ENCODE measurements around the gene ZNF407.
"Not testable (repeated sequence)": the region's sequence is repeated elsewhere in the genome, so short reads cannot be mapped to it uniquely, and the experiment has no call there.

Gene ZNF407

GRCh38 chr18:74597662-74598349 is at the start of gene ZNF407:
TSS of gene ZNF407 (plus strand) at chr18:74597870. CDS start at chr18:74631020, 33,150 bp downstream.
- peak; percentile 78 for DNase-seq (ENCODE audit: low read depth)

- no peak for DNase-seq (ENCODE audit: low read depth)
These were observed 48.0 kb upstream of the ZNF407 start for GRCh38 chr18:74549591-74550104.

DNA sequence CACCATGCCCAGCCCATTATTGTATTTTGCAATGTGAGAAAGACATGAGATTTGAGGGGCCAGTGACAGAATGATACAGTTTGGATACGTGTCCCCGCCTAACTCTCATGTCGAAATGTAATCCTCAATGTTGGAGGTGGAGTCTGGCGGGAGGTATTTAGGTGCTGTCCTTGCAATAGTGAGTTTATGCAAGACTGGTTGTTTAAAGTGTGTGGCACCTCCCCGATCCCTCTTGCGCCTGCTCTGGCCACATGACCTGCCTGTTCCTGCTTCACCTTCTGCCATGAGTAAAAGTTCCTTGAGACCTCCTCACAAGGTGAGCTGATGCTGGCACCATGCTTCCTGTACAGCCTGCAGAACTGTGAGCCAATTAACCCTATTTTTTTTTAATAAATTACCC is 46.8 kb upstream of the ZNF407 start:
- no peak for DNase-seq (ENCODE audit: low read depth)

DNA sequence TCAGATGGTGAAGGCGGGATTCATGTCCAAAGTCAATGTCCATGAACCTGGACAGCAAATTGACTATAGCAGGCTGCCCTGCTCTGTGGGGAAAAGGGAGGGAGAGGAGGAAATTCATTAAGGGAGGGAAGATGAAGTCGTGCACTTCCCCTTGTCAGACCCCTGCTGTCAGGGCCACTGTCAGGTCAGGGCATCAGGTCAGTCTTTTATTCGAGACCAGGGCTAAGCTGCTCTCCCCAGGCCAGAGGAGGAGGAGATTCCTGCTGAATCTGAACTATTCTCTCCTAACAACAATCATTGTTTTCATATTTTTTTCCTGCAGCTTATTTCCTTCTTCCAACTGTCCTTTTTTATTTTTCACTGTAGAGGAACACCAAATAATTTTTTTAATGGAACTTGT is 46.2 kb upstream of the ZNF407 start:
- DNase-seq (ENCODE audit: low read depth), result no peak

GRCh38 chr18:74551936-74552555 is 45.6 kb upstream of the ZNF407 start:
- peak; percentile 53 for DNase-seq (ENCODE audit: low read depth)

- no peak for DNase-seq (ENCODE audit: low read depth)
These were observed 41.5 kb upstream of the ZNF407 start for GRCh38 chr18:74556126-74556525.

GRCh38 chr18:74558096-74558495 is 39.6 kb upstream of the ZNF407 start:
- DNase-seq (ENCODE audit: low read depth), result no peak

GRCh38 chr18:74562131-74562730 is 35.4 kb upstream of the ZNF407 start:
- DNase-seq (ENCODE audit: low read depth), result no peak

DNA sequence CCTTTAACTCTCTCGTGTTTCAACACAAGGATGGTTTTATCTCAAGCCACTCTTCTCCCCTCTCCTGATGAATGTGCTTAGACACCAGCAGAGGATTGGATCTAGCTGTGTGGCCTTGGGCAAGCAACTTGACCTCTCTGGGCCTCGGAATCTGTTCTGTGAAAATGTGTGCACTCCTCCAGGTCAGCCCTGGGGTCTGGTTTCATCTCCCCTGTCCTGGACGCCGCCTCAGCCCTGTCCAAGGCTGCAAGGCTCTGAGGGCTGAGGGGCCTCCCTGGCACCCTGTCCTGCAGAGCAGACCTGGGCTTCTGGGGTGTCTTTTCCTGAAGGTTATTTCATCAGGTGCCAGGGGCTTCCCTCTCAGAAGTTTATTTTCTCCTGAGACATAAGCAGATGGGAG is 34.9 kb upstream of the ZNF407 start:
- DNase-seq (ENCODE audit: low read depth), result no peak

- DNase-seq (ENCODE audit: low read depth), result no peak
These were observed 33.7 kb upstream of the ZNF407 start for GRCh38 chr18:74563999-74564398.

DNA sequence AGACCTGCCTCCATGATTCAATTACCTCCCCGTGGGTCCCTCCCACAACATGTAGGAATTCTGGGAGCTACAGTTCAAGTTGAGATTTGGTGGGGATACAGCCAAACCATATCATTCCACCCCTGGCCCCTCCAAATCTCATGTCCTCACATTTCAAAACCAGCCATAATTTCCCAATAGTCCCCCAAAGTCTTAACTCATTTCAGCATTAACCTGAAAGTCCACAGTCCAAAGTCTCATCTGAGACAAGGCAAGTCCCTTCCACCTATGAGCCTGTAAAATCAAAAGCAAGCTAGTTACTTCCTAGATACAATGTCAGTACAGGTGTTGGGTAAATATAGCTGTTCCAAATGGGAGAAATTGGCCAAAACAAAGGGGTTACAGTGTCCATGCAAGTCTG is 32.5 kb upstream of the ZNF407 start:
- not testable (repeated sequence) for DNase-seq (ENCODE audit: low read depth)

DNA sequence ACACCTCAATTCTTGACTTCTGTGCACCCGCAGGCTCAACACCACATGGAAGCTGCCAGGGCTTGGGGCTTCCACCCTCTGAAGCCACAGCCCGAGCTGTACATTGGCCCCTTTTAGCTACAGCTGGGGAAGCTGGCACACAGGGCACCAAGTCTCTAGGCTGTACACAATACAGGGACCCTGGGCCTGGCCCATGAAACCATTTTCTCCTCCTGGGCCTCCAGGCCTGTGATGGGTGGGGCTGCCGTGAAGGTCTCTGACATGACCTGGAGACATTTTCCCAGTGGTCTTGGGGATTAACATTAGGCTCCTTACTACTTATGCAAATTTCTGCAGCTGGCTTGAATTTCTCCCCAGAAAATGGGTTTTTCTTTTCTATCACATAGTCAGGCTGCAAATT is 31.7 kb upstream of the ZNF407 start:
- not testable (repeated sequence) for DNase-seq (ENCODE audit: low read depth)

GRCh38 chr18:74567822-74568221 is 29.8 kb upstream of the ZNF407 start:
- DNase-seq (ENCODE audit: low read depth), result no peak

- no peak for DNase-seq (ENCODE audit: low read depth)
These were observed 28.3 kb upstream of the ZNF407 start for GRCh38 chr18:74569401-74569800.

- DNase-seq (ENCODE audit: low read depth), result no peak
These were observed 27.4 kb upstream of the ZNF407 start for GRCh38 chr18:74570266-74570665.

DNA sequence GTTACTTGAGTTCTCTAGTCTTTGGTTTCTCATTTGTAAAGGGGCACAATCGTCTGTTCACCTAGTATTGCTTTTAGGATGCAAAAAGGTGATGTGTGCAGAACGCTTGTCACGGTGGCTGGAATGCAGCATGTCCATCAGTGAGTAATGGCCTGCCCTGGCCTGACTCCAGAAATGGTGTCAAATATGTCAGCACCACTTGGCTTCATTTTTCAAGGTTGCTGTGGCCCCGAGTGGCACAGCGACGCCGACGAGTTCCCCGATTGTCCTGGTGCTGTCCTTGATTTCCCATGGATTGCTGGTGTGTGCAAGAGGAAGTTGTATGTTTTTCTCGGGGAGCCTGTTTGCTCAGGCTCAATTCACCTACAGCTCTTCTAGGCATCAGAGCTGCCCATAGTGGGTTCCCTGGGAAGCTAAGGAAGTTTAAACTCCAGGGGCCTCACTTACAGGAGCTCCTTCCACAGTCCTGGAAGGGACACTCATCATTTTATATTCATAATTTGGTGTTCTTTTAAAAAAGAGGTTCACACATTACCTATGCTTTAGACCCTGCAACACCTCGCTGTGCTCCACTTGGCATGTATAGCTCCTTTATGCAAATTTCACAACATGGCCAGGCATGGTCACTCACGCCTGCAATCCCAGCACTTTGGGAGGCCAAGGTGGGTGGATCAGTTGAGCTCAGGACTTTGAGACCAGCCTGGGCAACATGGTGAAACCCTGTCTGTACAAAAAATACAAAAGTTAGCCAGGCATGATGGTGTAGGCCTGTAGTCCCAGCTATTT is 25.6 kb upstream of the ZNF407 start:
- no peak for DNase-seq (ENCODE audit: low read depth)

DNA sequence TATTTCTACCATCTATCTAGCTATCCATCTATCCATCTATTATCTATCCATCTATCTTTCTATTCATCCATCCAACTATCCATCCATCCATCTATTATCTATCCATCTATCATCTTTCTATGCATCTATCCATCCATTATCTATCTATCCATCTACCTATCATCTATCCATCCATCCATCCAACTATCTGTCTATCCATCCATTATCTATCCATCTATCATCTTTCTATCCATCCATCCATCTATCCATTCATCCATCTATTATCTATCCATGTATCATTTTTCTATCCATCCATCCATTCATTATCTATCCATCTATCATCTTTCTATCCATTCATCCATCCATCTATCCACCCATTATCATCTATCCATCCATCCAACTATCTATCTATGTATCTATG is 24.6 kb upstream of the ZNF407 start:
- no peak for DNase-seq (ENCODE audit: low read depth)

DNA sequence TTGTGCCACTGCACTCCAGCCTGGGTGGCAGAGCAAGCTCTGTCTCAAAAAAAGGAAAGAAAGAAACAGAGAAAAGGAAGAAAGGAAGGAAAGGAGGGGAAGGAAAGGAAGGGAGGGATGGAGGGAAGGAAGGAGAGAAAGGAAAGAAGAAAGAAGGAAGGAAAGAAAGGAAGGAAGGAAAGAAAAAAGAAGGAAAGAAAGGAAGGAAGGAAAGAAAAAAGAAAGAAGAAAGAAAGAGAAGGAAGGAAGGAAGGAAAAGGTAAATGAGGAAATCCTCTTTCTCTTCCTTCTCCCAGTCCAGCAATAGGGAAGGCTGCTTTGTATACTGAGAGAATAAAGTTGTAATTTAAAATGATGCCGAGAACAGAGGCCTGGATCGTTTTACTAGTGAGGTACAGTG is 22.8 kb upstream of the ZNF407 start:
- no peak for DNase-seq (ENCODE audit: low read depth)

- no peak for DNase-seq (ENCODE audit: low read depth)
These were observed 20.7 kb upstream of the ZNF407 start for GRCh38 chr18:74577019-74577418.

DNA sequence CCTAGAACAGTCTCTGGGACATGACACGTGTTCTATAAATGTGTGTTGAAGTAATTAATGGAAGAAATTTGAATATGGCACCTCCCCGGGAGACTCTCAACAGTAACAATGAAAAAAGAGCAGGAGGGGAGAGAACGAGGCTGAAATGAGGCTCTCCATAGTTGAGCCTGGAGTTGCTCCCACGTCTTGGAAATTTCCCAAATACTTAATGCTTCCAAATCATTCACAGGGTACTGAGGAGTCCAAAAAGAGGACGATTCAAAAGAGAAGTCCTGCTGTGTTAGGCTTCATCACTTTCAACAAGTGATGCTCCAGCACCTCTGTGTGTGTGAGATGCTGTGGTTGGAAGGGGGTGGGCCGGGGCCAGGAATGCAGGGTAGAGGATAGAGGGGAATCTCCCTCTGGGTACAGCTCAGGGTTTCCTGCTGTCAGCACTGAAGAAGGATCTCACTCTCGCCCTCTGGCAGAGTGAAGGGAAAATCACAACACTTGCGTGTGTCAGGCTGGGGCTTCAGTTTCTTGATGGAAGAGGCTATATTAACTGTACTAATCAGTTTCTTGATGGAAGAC is 18.1 kb upstream of the ZNF407 start:
- no peak for DNase-seq (ENCODE audit: low read depth)

GRCh38 chr18:74582642-74583041 is 15.0 kb upstream of the ZNF407 start:
- no peak for DNase-seq (ENCODE audit: low read depth)

- DNase-seq (ENCODE audit: low read depth), result no peak
These were observed 10.2 kb upstream of the ZNF407 start for GRCh38 chr18:74587441-74587840.
